Measurements from ENCODE around the gene CCDC144A.
"Not testable (repeated sequence)": the region's sequence is repeated elsewhere in the genome, so short reads cannot be mapped to it uniquely, and the experiment has no call there.

CCDC144A gene

GRCh38 chr17:16751924-16752287 lies 61.9 kb downstream of the CCDC144A start:
- in situ Hi-C loops (cut with HindIII; ENCODE audit: low sequenced_read_pairs) = not testable (repeated sequence)

GRCh38 chr17:16757520-16757919 lies 67.5 kb downstream of the CCDC144A start:
- in situ Hi-C loops (cut with HindIII; ENCODE audit: low sequenced_read_pairs) = not testable (repeated sequence)

GRCh38 chr17:16758177-16758576 lies 68.1 kb downstream of the CCDC144A start:
- in situ Hi-C loops (cut with HindIII; ENCODE audit: low sequenced_read_pairs) = not testable (repeated sequence)

GRCh38 chr17:16768290-16769175 lies 78.5 kb downstream of the CCDC144A start:
- in situ Hi-C loops (cut with HindIII; ENCODE audit: low sequenced_read_pairs) = not testable (repeated sequence)

GRCh38 chr17:16772394-16773145 lies 82.5 kb downstream of the CCDC144A start:
- in situ Hi-C loops (cut with HindIII; ENCODE audit: low sequenced_read_pairs) = not testable (repeated sequence)

- in situ Hi-C loops (cut with HindIII; ENCODE audit: low sequenced_read_pairs) = not testable (repeated sequence)
These were observed 83.1 kb downstream of the CCDC144A start for GRCh38 chr17:16773146-16773522.

GRCh38 chr17:16787851-16788250 lies 97.8 kb downstream of the CCDC144A start:
- in situ Hi-C loops (cut with HindIII; ENCODE audit: low sequenced_read_pairs) = not testable (repeated sequence)

GRCh38 chr17:16788889-16789536 lies 99.0 kb downstream of the CCDC144A start:
- in situ Hi-C loops (cut with HindIII; ENCODE audit: low sequenced_read_pairs) = not testable (repeated sequence)

- in situ Hi-C loops (cut with HindIII; ENCODE audit: low sequenced_read_pairs) = not testable (repeated sequence)
These were observed 99.6 kb downstream of the CCDC144A start for GRCh38 chr17:16789622-16790021.

- in situ Hi-C loops (cut with HindIII; ENCODE audit: low sequenced_read_pairs) = not testable (repeated sequence)
These were observed 100.4 kb downstream of the CCDC144A start for GRCh38 chr17:16790313-16790871.

GRCh38 chr17:16794215-16794614 lies 104.2 kb downstream of the CCDC144A start:
- in situ Hi-C loops (cut with HindIII; ENCODE audit: low sequenced_read_pairs) = not testable (repeated sequence)

- in situ Hi-C loops (cut with HindIII; ENCODE audit: low sequenced_read_pairs) = not testable (repeated sequence)
These were observed 105.9 kb downstream of the CCDC144A start for GRCh38 chr17:16795894-16796293.

- in situ Hi-C loops (cut with HindIII; ENCODE audit: low sequenced_read_pairs) = not testable (repeated sequence)
These were observed 114.8 kb downstream of the CCDC144A start for GRCh38 chr17:16804851-16805250.

- in situ Hi-C loops (cut with HindIII; ENCODE audit: low sequenced_read_pairs) = not testable (repeated sequence)
These were observed 116.6 kb downstream of the CCDC144A start for GRCh38 chr17:16806599-16806998.

GRCh38 chr17:16807620-16808019 lies 117.6 kb downstream of the CCDC144A start:
- in situ Hi-C loops (cut with HindIII; ENCODE audit: low sequenced_read_pairs) = not testable (repeated sequence)

GRCh38 chr17:16810236-16810635 lies 120.2 kb downstream of the CCDC144A start:
- in situ Hi-C loops (cut with HindIII; ENCODE audit: low sequenced_read_pairs) = not testable (repeated sequence)

GRCh38 chr17:16812126-16812525 lies 122.1 kb downstream of the CCDC144A start:
- in situ Hi-C loops (cut with HindIII; ENCODE audit: low sequenced_read_pairs) = not testable (repeated sequence)

GRCh38 chr17:16814439-16814838 lies 124.4 kb downstream of the CCDC144A start:
- in situ Hi-C loops (cut with HindIII; ENCODE audit: low sequenced_read_pairs) = no loop called here

GRCh38 chr17:16817201-16817600 lies 127.2 kb downstream of the CCDC144A start:
- in situ Hi-C loops (cut with HindIII; ENCODE audit: low sequenced_read_pairs) = no loop called here

GRCh38 chr17:16817940-16818339 lies 127.9 kb downstream of the CCDC144A start:
- in situ Hi-C loops (cut with HindIII; ENCODE audit: low sequenced_read_pairs) = not testable (repeated sequence)

GRCh38 chr17:16818340-16818739 lies 128.3 kb downstream of the CCDC144A start:
- in situ Hi-C loops (cut with HindIII; ENCODE audit: low sequenced_read_pairs) = no loop called here
